Breast epithelium (tissue), 4 donors: ENCODE results near the gene PLCB2. TPM values are rescaled to one million over a fixed set of nuclear protein-coding genes. Genes with fewer than 3 reads are reported as not detected.

Experiments used
- DNase-seq, 2 donors: peaks; one replicate each; pipeline ENCODE4 v3.0.0-alpha.2; 2019; ENCODE audit warnings: low spot score in 2 of 2
- H3K27ac ChIP-seq, 2 donors: fragments of 200-600 bp; sonication (generic) in 1 of 2; one replicate each; pipeline ENCODE4 v1.5.1; 2016 to 2019; ENCODE audit warnings: mild to moderate bottlenecking in 1 of 2
- H3K27me3 ChIP-seq, 2 donors: fragments of 200-600 bp; sonication (generic) in 1 of 2; one replicate each; pipeline versions ENCODE4 v1.5.1 to v1.6.0; 2017 to 2019; ENCODE audit warnings: control low read depth in 1 of 2, mild to moderate bottlenecking in 1 of 2
- H3K36me3 ChIP-seq: fragments of 200-600 bp; one replicate; pipeline ENCODE4 v1.5.1; 2019
- H3K4me1 ChIP-seq, 2 donors: fragments of 200-600 bp; sonication (generic); one replicate each; pipeline ENCODE4 v1.5.1; 2016 to 2019; ENCODE audit warnings: control low read depth in 1 of 2
- H3K4me3 ChIP-seq, 3 donors: fragments of 200-600 bp; sonication (generic); 1 replicate in 2 of 3; 2 replicates in 1 of 3; pipeline ENCODE4 v1.5.1; 2016 to 2019; ENCODE audit warnings: mild to moderate bottlenecking in 3 of 3, moderate library complexity in 2 of 3
- H3K9me3 ChIP-seq, 2 donors: fragments of 200-600 bp; sonication (generic) in 1 of 2; one replicate each; pipeline ENCODE4 v1.5.1; 2016 to 2019; ENCODE audit warnings: control low read depth in 1 of 2
- POLR2A ChIP-seq: fragments of 450-650 bp; IDR thresholded peaks from one replicate; pipeline ENCODE4 v1.6.1; 2016; ENCODE audit warnings: antibody characterized with exemption, mild to moderate bottlenecking, moderate library complexity
- POLR2AphosphoS5 ChIP-seq, 3 donors: sonication (generic); formaldehyde crosslinking; IDR thresholded peaks; one replicate each; pipeline ENCODE4 v1.6.1; 2017; ENCODE audit warnings: antibody characterized with exemption in 3 of 3
- intact Hi-C: fragments of 100-400 bp; cut with DNase I; formaldehyde crosslinking; loops from one replicate; pipeline ENCODE4 v1.15.1; 2023; ENCODE audit warnings: low total_unique reads
- total RNA-seq, 3 donors: library from RNA; depleted of rRNA; stranded (reverse); fragments of >200 nt; gene quantifications; one replicate each; pipeline ENCODE4 v1.1.0, GENCODE V29; 2016
- TF ChIP-seq, protein P1 (sequence below), 3 donors: fragments of 450-650 bp; IDR thresholded peaks; one replicate each; pipeline ENCODE4 v1.5.1; 2016 to 2017; ENCODE audit warnings: antibody characterized with exemption in 3 of 3, mild to moderate bottlenecking in 3 of 3, moderate library complexity in 3 of 3

The PLCB2 gene
- total RNA-seq, 3 donors from 2014 or later = 4.3 to 17.9 (median 13.6) TPM

DNA sequence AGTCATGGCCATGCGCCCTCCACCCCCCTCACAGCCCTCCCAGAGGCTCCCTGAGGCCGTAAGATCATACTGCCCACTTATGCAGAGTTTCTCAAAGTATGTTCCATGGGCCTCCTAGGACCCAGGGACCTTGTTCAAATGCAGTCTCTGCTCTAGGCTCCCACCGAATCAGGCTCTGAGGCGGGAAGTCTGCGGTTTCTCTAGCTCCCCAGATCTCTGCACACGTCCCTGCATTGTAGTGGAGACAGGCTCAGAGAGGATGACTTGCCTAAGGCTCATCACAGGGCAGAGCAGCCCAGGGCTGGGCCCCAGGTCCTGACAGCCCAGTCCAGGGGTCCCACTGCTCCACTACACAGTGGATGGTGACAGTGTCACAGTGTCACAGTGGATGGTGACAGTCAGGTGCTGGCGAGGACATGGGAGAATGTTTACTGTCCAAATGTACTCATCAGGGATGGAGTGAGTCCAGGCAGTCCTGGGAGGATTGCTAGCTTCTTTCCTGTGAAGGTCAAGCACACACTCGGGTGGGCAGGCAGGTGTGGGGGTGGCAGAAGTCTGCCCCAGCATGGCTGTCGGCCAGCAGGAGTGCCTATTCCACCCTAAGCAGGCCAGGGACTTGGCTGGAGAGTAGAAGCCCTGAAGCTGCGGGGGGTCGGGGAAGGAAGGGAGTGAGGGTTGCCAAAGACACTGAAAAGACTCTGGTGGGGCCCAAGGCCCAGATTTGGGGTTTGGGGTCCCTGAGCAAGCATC is 37.3 kb downstream of the PLCB2 start:
- Histone ChIP-seq H3K4me3 (no peak overlapping the region), H3K4me1 (no peaks in the 10 kb centered on the region), H3K27me3 (no peaks in the 10 kb centered on the region), H3K27ac (no peak overlapping the region), H3K9me3 (no peaks in the 10 kb centered on the region), H3K36me3 (no peaks in the 10 kb centered on the region)
- TF ChIP-seq, protein P1, sequence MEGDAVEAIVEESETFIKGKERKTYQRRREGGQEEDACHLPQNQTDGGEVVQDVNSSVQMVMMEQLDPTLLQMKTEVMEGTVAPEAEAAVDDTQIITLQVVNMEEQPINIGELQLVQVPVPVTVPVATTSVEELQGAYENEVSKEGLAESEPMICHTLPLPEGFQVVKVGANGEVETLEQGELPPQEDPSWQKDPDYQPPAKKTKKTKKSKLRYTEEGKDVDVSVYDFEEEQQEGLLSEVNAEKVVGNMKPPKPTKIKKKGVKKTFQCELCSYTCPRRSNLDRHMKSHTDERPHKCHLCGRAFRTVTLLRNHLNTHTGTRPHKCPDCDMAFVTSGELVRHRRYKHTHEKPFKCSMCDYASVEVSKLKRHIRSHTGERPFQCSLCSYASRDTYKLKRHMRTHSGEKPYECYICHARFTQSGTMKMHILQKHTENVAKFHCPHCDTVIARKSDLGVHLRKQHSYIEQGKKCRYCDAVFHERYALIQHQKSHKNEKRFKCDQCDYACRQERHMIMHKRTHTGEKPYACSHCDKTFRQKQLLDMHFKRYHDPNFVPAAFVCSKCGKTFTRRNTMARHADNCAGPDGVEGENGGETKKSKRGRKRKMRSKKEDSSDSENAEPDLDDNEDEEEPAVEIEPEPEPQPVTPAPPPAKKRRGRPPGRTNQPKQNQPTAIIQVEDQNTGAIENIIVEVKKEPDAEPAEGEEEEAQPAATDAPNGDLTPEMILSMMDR (IDR thresholded peaks at IDR 0.05) = no peak
- intact Hi-C loops = loop anchor here (5.0 to 10.0 kb wide), 2 partner anchors 33 to 226 kb away; partner anchors contain the start of gene PAK6
- no peak for DNase-seq

DNA sequence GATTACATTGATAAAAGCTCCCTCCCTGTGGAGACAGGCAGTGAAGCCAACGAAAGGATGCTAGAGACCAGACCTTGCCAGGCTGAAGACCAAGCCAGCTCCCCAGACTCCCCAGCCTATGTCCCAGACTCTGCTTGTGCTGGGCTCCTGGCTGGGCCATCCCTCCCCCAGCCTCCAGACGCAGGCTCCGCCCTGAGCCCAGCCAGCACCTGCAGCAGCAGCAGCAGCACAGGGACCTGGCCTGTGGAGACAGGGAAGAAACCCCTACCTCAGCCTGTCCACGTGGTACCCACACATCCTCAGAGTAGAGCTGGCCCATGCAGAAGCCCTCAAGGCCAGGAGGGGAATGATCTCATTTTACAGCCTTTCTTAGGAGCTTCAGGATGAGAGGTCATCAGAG is 38.1 kb downstream of the PLCB2 start:
- TF ChIP-seq POLR2A = no peak
- TF ChIP-seq POLR2AphosphoS5 (IDR thresholded peaks at IDR 0.05) = no peak
- TF ChIP-seq, protein P1 (IDR thresholded peaks at IDR 0.05) = no peak
- intact Hi-C loops = loop anchor here (5.0 to 10.0 kb wide), 2 partner anchors 32 to 225 kb away; partner anchors contain the start of gene PAK6
- no peaks in the 10 kb centered on the region for H3K9me3 ChIP-seq
- no peak for DNase-seq
- H3K4me3 ChIP-seq = no peak overlapping the region
- no peaks in the 10 kb centered on the region for H3K27me3 ChIP-seq
- no peaks in the 10 kb centered on the region for H3K4me1 ChIP-seq
- H3K36me3 ChIP-seq = no peaks in the 10 kb centered on the region
- no peak overlapping the region for H3K27ac ChIP-seq

DNA sequence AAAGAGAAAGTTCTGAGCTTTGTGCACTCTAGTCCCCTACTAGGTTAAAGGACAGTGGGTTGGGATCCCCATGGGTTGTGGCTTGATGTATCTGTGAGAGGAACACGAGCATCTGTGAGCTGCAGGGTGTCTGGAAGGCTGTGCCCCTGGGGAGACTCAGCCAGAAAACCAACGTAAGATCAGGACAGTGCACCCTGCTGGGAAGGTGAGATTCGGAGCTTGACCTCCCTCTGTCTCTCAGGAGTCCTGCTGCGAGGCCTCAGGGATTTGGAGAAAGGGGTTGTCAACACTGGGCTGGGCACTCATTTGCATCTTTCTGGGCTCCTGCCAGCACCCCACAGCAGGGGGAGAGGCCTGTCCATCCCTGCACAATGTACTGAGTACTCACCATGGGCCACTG is 40.1 kb downstream of the PLCB2 start:
- Histone ChIP-seq H3K36me3 (no peaks in the 10 kb centered on the region), H3K27me3 (no peaks in the 10 kb centered on the region), H3K4me3 (no peak overlapping the region), H3K27ac (no peak overlapping the region), H3K4me1 (no peaks in the 10 kb centered on the region), H3K9me3 (no peaks in the 10 kb centered on the region)
- TF ChIP-seq POLR2A (no peak), POLR2AphosphoS5 (IDR thresholded peaks at IDR 0.05) (no peak)
- TF ChIP-seq, protein P1 (IDR thresholded peaks at IDR 0.05) = no peak
- intact Hi-C loops = no loop called here
- DNase-seq = no peak

- H3K36me3 ChIP-seq = no peaks in the 10 kb centered on the region
- no peaks in the 10 kb centered on the region for H3K27me3 ChIP-seq
- peak in 1 of 2 donors; percentile 53 for DNase-seq
- TF ChIP-seq POLR2A (no peak), POLR2AphosphoS5 (IDR thresholded peaks at IDR 0.05) (no peak)
- TF ChIP-seq, protein P1 (IDR thresholded peaks at IDR 0.05) = no peak
- H3K4me3 ChIP-seq = no peak overlapping the region
- H3K9me3 ChIP-seq = no peaks in the 10 kb centered on the region
- peak overlapping the region; percentile 61 to 64 for H3K27ac ChIP-seq
- intact Hi-C loops = no loop called here
- H3K4me1 ChIP-seq = no peaks in the 10 kb centered on the region
Measured at GRCh38 chr15:40266828-40267304, 40.9 kb downstream of the PLCB2 start.

DNA sequence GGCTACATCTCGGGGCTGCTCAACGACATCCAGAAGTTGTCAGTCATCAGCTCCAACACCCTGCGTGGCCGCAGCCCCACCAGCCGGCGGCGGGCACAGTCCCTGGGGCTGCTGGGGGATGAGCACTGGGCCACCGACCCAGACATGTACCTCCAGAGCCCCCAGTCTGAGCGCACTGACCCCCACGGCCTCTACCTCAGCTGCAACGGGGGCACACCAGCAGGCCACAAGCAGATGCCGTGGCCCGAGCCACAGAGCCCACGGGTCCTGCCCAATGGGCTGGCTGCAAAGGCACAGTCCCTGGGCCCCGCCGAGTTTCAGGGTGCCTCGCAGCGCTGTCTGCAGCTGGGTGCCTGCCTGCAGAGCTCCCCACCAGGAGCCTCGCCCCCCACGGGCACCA is 41.9 kb downstream of the PLCB2 start:
- H3K27me3 ChIP-seq = no peaks in the 10 kb centered on the region
- peak overlapping the region in 1 of 2 donors; percentile 64 for H3K27ac ChIP-seq
- DNase-seq = no peak
- intact Hi-C loops = no loop called here
- no peaks in the 10 kb centered on the region for H3K9me3 ChIP-seq
- TF ChIP-seq, protein P1 (IDR thresholded peaks at IDR 0.05) = no peak
- TF ChIP-seq POLR2A (no peak), POLR2AphosphoS5 (IDR thresholded peaks at IDR 0.05) (no peak)
- no peak overlapping the region for H3K4me3 ChIP-seq
- H3K36me3 ChIP-seq = no peaks in the 10 kb centered on the region
- no peaks in the 10 kb centered on the region for H3K4me1 ChIP-seq
